GM23338 (cell line): ENCODE results near the gene CNTN1. TPM values are rescaled to one million over a fixed set of nuclear protein-coding genes. Genes with fewer than 3 reads are reported as not detected.

Experiments used
- ATAC-seq: fragments of 200-7000 bp; cut with Tn5 transposase; 3 replicates; pipeline ENCODE4 v1.9.1; 2020
- DNase-seq: peaks from one replicate; pipeline ENCODE4 v3.0.0-alpha.2; 2015; ENCODE audit warnings: low spot score
- H2AFZ ChIP-seq: fragments of 200-600 bp; sonication (generic); 2 replicates; pipeline ENCODE4 v1.8.0; 2016; ENCODE audit warnings: antibody characterized with exemption, mild to moderate bottlenecking, moderate library complexity
- H3F3A ChIP-seq: fragments of 200-600 bp; sonication (generic); replicated peaks from 2 replicates; pipeline ENCODE4 v1.8.0; 2017; ENCODE audit warnings: antibody characterized with exemption, mixed run types, low read depth
- H3K27ac ChIP-seq: fragments of 200-600 bp; sonication (generic); 2 replicates; pipeline ENCODE4 v1.6.1; 2016; ENCODE audit warnings: low read depth
- H3K27me3 ChIP-seq: fragments of 200-600 bp; sonication (generic); 2 replicates; pipeline ENCODE4 v1.8.0; 2016; ENCODE audit warnings: mild to moderate bottlenecking, mixed run types, moderate library complexity; ENCODE audit not compliant: insufficient read depth
- H3K36me3 ChIP-seq: fragments of 200-600 bp; sonication (generic); 2 replicates; pipeline ENCODE4 v1.8.0; 2016; ENCODE audit warnings: mild to moderate bottlenecking; ENCODE audit not compliant: insufficient read depth
- H3K4me1 ChIP-seq: fragments of 200-600 bp; sonication (generic); 2 replicates; pipeline ENCODE4 v1.8.0; 2016; ENCODE audit warnings: mild to moderate bottlenecking, moderate library complexity; ENCODE audit not compliant: insufficient read depth
- H3K4me2 ChIP-seq: fragments of 200-600 bp; sonication (generic); 2 replicates; pipeline ENCODE4 v1.7.1; 2017; ENCODE audit warnings: mixed run types
- H3K4me3 ChIP-seq: fragments of 200-600 bp; sonication (generic); 2 replicates; pipeline ENCODE4 v1.6.1; 2016; ENCODE audit warnings: mixed run types
- H3K79me2 ChIP-seq: fragments of 200-600 bp; sonication (generic); replicated peaks from 2 replicates; pipeline ENCODE4 v1.8.0; 2017; ENCODE audit warnings: mild to moderate bottlenecking; ENCODE audit not compliant: insufficient read depth
- H3K9me2 ChIP-seq: fragments of 200-600 bp; sonication (generic); 2 replicates; pipeline ENCODE4 v1.8.0; 2017; ENCODE audit not compliant: insufficient read depth
- H4K20me1 ChIP-seq: fragments of 200-600 bp; sonication (generic); replicated peaks from 2 replicates; pipeline ENCODE4 v1.8.0; 2017; ENCODE audit warnings: mild to moderate bottlenecking; ENCODE audit not compliant: insufficient read depth
- H3K27ac Mint-ChIP-seq: 2 replicates; pipeline ENCODE4 v1.8.0; 2020; ENCODE audit warnings: inconsistent platforms, mild to moderate bottlenecking, moderate library complexity, mixed read lengths
- H3K27me3 Mint-ChIP-seq: 3 replicates; pipeline ENCODE4 v1.8.0; 2022; ENCODE audit warnings: low read depth, mild to moderate bottlenecking, moderate library complexity, mixed read lengths, inconsistent platforms; ENCODE audit not compliant: insufficient read depth, poor library complexity
- H3K36me3 Mint-ChIP-seq: 3 replicates; pipeline ENCODE4 v1.8.0; 2021; ENCODE audit warnings: low read depth, mild to moderate bottlenecking, inconsistent platforms, moderate library complexity, mixed read lengths
- H3K4me1 Mint-ChIP-seq: 3 replicates; pipeline ENCODE4 v1.8.0; 2020; ENCODE audit warnings: mild to moderate bottlenecking, inconsistent platforms, mixed read lengths
- H3K4me3 Mint-ChIP-seq: 3 replicates; pipeline ENCODE4 v1.8.0; 2021; ENCODE audit warnings: moderate library complexity, mild to moderate bottlenecking, inconsistent platforms, mixed read lengths
- H3K9me3 Mint-ChIP-seq: 3 replicates; pipeline ENCODE4 v1.8.0; 2020; ENCODE audit warnings: moderate library complexity, mild to moderate bottlenecking, inconsistent platforms, mixed read lengths
- CREB1 ChIP-seq: fragments of 250-450 bp; sonication (Bioruptor Pico); IDR thresholded peaks from 2 replicates; pipeline ENCODE4 v1.5.0; 2020; ENCODE audit warnings: low read depth, mild to moderate bottlenecking, moderate library complexity
- ETS1 ChIP-seq: IDR thresholded peaks from 2 replicates; pipeline ENCODE4 v1.6.1; 2016; ENCODE audit warnings: antibody characterized with exemption
- EZH2 ChIP-seq: fragments of 200-600 bp; sonication (generic); IDR thresholded peaks from one replicate; pipeline ENCODE4 v1.8.0; 2017; ENCODE audit warnings: antibody characterized with exemption, mild to moderate bottlenecking, low read depth; ENCODE audit not compliant: unreplicated experiment
- JUNB ChIP-seq: IDR thresholded peaks from one replicate; pipeline ENCODE4 v1.6.1; 2016; ENCODE audit warnings: antibody characterized with exemption; ENCODE audit not compliant: unreplicated experiment
- NANOG ChIP-seq: IDR thresholded peaks from 2 replicates; pipeline ENCODE4 v1.6.1; 2016; ENCODE audit warnings: antibody characterized with exemption, borderline replicate concordance
- REST ChIP-seq: IDR thresholded peaks from one replicate; pipeline ENCODE4 v1.6.1; 2018; ENCODE audit warnings: antibody characterized with exemption; ENCODE audit not compliant: unreplicated experiment
- ZNF114 ChIP-seq: fragments of 250-450 bp; sonication (Bioruptor Pico); IDR thresholded peaks from 2 replicates; pipeline ENCODE4 v1.5.0; 2020; ENCODE audit warnings: mild to moderate bottlenecking, moderate library complexity
- ZNF331 ChIP-seq: fragments of 250-450 bp; sonication (Bioruptor Pico); IDR thresholded peaks from 2 replicates; pipeline ENCODE4 v1.5.0; 2020; ENCODE audit warnings: low read depth, mild to moderate bottlenecking, moderate library complexity
- ZNF462 ChIP-seq: fragments of 250-450 bp; sonication (Bioruptor Pico); IDR thresholded peaks from 2 replicates; pipeline ENCODE4 v1.5.0; 2020; ENCODE audit warnings: mild to moderate bottlenecking, moderate library complexity
- polyA plus RNA-seq: library from polyadenylated mRNA; unstranded; fragments of >200 nt; fragmentation: Nextera tagmentation; extraction: Ambion mirVana; gene quantifications from 2 replicates; pipeline ENCODE4 v1.2.1, GENCODE V29; 2016
- total RNA-seq: library from RNA; depleted of rRNA; stranded (reverse); fragments of >200 nt; shearing (Covaris generic); gene quantifications from 2 replicates; pipeline ENCODE4 v1.2.3, GENCODE V29; 2014

Gene CNTN1
- total and polyA plus RNA-seq, 2 experiments from 2014 or later: 5.0 to 27.0 TPM

- no peak overlapping the region for H3K27ac Mint-ChIP-seq
- DNase-seq: no peak
Measured at GRCh38 chr12:40723001-40723400, 30.8 kb downstream of the CNTN1 start.

GRCh38 chr12:40726366-40726765, 34.1 kb downstream of the CNTN1 start:
- H3K36me3 ChIP-seq: no peaks in the 10 kb centered on the region
- no peaks in the 10 kb centered on the region for H3K79me2 ChIP-seq
- peaks cover 4% of the 10 kb centered on the region; the same call in 2 of the 3 replicates for H3K4me1 Mint-ChIP-seq
- H3F3A ChIP-seq: no peaks in the 10 kb centered on the region
- no peaks in the 10 kb centered on the region for H3K36me3 Mint-ChIP-seq
- DNase-seq (no peak), ATAC-seq (no peak)
- TF ChIP-seq JUNB (no peak), ETS1 (no peak), ZNF462 (CRISPR knock-in tag) (no peak), REST (no peak), ZNF331 (CRISPR knock-in tag) (no peak), EZH2 (no peak), CREB1 (CRISPR knock-in tag) (no peak), ZNF114 (no peak), NANOG (no peak)
- H3K4me3 Mint-ChIP-seq: no peak overlapping the region
- H3K27me3 ChIP-seq: no peaks in the 10 kb centered on the region
- H4K20me1 ChIP-seq: no peaks in the 10 kb centered on the region
- no peaks in the 10 kb centered on the region for H3K4me1 ChIP-seq
- no peaks in the 10 kb centered on the region for H3K9me3 Mint-ChIP-seq
- no peak overlapping the region for H3K27ac Mint-ChIP-seq
- no peaks in the 10 kb centered on the region for H3K9me2 ChIP-seq
- H3K4me2 ChIP-seq: no peak overlapping the region
- no peak overlapping the region for H2AFZ ChIP-seq
- H3K27me3 Mint-ChIP-seq: peaks cover 4% of the 10 kb centered on the region
- H3K27ac ChIP-seq: no peak overlapping the region
- no peak overlapping the region for H3K4me3 ChIP-seq

More at GRCh38 chr12:40723001-40723400, 30.8 kb downstream of the CNTN1 start:
- Mint-ChIP-seq H3K4me3 (no peak overlapping the region), H3K4me1 (peaks cover 4% of the 10 kb centered on the region; the same call in 2 of the 3 replicates), H3K27me3 (peaks cover 4% of the 10 kb centered on the region), H3K9me3 (no peaks in the 10 kb centered on the region), H3K36me3 (no peaks in the 10 kb centered on the region)
- H3K79me2 ChIP-seq: no peaks in the 10 kb centered on the region
- H4K20me1 ChIP-seq: no peaks in the 10 kb centered on the region
- no peak overlapping the region for H3K4me2 ChIP-seq
- no peak overlapping the region for H2AFZ ChIP-seq
- no peak for TF ChIP-seq CREB1 (CRISPR knock-in tag)
- no peaks in the 10 kb centered on the region for H3K27me3 ChIP-seq
- no peak overlapping the region for H3K4me3 ChIP-seq
- no peaks in the 10 kb centered on the region for H3F3A ChIP-seq
- ATAC-seq: no peak
- no peaks in the 10 kb centered on the region for H3K9me2 ChIP-seq
- no peaks in the 10 kb centered on the region for H3K4me1 ChIP-seq
- no peaks in the 10 kb centered on the region for H3K36me3 ChIP-seq
- no peak overlapping the region for H3K27ac ChIP-seq
